HG03135 (cell line): ENCODE data around the gene SHCBP1.
A peak's percentile ranks its signal among the peaks of the same experiment; 100 is the strongest.
"Not testable (repeated sequence)": the region's sequence is repeated elsewhere in the genome, so short reads cannot be mapped to it uniquely, and the experiment has no call there.

ENCODE experiments used
- ATAC-seq: cut with Tn5 transposase; IDR thresholded peaks from one replicate; pipeline ENCODE4 v1.9.1; 2021; ENCODE audit warnings: mild to moderate bottlenecking, moderate library complexity; ENCODE audit not compliant: unreplicated experiment

SHCBP1 gene

GRCh38 chr16:46618516-46618915 lies 2.7 kb downstream of the SHCBP1 start:
- no peak for ATAC-seq

- ATAC-seq = no peak
These were observed 7.2 kb downstream of the SHCBP1 start for GRCh38 chr16:46614006-46614405.

GRCh38 chr16:46613352-46613751 lies 7.8 kb downstream of the SHCBP1 start:
- no peak for ATAC-seq

GRCh38 chr16:46612121-46612520 lies 9.1 kb downstream of the SHCBP1 start:
- ATAC-seq = peak; percentile 65

GRCh38 chr16:46607529-46607928 lies 13.7 kb downstream of the SHCBP1 start:
- no peak for ATAC-seq

DNA sequence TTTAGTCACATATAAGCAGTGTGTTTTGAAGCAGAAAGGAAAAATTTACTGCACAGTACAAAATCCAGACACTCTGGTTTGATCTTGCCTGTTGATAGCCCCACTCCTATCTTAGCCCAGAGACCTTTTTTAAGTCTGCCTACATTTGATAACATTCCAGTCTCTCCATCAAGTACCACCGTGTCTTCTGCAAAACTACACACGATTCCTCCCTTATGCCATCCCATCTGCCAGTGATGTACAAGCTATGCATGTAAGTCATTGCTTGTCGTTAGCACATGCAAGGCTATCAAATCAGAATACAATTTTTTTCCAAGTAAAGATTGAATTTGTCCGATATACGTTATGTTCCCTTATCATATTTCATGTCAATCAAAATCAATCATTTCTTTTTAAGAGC lies 14.9 kb downstream of the SHCBP1 start:
- ATAC-seq = no peak

DNA sequence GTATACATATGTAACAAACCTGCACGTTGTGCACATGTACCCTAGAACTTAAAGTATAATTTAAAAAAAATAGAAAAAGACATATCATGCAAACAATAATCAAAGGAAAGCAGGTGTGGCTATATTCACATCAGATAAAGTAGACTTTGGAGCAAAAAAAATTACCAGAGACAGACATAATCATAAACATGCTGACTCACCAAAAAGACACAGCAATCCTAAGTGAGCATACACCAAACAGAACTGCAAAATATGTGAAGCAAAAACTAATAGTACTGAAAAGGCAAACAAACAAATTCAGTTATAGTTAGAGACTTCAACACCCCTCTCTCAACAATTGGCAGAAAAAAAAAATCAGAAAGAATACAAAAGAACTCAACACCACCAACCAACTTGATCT lies 29.9 kb downstream of the SHCBP1 start:
- ATAC-seq = no peak

DNA sequence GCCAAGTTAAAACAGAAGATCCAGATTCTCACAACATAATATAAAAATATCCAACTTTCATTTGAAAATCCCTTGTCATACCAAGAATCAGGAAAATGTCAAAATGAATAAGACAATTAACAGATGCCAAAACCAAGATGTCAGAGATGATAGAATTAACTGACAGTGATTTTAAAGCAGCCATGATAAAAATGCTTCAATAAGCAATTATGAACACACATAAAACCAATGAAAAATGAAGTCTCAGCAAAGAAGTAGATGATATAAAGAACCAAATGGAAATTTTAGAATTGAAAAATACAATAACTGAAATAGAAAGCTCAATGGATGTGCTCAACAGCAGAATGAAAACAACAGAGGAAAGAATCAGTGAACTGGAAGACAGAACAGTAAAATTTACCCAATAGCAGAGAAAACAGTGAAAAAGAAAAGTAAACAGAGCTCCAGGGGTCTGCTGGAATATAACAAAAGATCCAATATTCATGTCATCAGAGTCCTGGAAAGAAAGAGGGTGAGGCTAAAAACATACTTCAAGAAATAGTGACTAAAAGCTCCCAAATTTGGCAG lies 35.1 kb downstream of the SHCBP1 start:
- no peak for ATAC-seq

- no peak for ATAC-seq
These were observed 38.1 kb downstream of the SHCBP1 start for GRCh38 chr16:46583036-46583435.

DNA sequence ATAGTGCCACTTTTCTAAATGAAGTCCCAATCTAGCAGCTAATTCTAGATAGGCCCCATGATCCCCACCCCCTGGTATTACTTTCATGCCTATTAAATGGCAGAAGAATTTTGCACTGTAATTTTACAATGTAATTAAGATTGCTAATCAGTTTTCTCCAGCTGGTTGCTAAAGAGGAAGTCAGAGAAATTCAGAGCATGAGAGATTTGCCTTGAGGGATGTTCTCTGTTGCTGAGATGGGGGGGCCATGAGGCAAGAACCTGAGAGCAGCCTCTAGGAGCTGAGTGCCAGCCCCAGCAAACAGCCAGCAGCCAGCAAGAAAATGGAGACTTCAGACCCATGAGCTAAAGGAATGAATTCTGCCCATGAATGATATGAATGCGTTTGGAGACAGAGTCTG lies 38.9 kb downstream of the SHCBP1 start:
- ATAC-seq = no peak

DNA sequence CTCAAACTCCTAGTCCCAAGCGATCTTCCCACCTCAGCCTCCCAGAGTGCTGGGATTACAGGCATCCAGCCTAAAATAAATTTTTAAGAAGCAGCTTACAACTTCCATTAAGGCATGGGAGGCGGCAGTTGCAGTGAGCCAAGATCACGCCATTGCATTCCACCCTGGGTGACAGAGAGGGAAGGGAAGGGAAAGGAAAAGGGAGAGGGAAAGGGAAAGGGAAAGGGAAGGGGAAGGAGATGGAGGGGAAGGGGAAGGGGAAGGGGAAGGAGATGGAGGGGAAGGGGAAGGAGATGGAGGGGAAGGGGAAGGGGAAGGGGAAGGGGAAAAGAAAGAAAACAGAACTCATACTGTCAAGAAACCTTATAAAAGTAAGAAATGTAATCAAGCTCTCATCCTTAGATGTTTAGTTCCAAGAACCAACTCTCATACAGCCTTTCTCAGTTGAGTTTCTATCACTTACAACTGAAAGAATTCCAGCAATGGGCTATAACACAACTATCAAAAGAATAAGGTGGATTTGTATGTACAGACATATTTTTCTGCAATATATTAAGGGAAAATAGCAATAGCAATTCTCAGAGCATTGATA lies 43.1 kb downstream of the SHCBP1 start:
- no peak for ATAC-seq

- ATAC-seq = no peak
These were observed 47.4 kb downstream of the SHCBP1 start for GRCh38 chr16:46573834-46574159.

- no peak for ATAC-seq
These were observed 48.0 kb downstream of the SHCBP1 start for GRCh38 chr16:46573008-46573833.

DNA sequence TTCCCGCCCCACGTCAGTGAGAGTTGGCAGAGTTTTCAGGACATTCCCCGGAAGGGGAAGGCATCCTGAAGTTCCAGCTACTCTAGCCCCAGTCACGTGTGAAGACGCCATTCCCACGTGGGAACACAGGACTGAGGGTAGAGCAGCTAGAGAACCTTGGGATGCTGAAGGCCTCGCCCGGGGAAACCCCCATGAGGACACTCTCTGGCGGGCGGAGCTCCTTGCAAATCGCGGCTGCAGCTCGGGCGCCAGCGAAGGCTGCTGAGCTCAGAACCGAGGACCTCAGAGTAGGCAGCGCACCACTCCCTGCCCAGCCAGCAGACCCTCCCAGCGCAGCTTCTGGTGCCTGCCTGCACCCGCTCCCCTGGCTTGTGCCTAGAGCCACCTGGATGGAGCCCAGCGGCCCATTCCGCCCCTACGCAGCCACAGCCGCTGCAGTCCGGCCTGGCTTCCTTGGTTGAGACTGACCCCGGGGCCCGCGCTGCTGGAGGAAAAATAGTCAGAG lies 51.9 kb downstream of the SHCBP1 start:
- no peak for ATAC-seq

DNA sequence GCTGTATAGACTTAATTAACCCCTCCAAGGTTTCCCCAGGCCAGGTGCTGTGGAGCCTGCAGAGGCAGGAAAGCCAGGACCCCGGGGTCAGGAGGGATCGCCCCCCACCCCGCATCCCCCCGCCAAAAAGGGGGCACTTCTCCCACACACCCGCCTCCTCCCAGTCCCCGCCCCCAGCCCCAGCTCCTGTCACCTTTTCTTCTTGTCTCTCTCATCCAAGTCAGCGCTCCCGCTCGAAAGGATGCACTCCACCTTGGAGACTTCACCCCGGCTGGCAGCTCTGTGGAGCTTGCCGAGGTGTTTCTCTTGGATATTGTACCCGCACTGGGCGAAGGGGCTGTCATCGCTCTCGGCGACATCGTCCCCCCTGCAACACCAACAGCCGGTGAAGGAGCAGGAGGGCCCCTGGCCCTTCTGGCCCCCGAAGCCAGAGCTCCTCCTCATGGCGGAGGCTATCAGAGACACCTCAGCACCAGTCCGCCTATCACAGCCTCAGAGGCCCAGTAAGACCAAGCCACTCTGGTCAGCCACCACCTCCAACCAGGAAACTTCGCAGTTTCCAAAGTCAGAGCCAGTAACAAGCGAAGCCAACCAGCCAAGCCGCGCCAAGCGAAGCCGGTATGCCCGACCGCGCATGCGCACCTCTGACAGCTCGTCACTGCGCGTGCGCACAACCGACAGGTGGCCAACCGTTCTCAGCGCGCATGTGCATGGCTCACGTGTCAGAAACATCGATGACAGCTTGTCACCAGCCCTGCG lies 52.5 kb downstream of the SHCBP1 start:
- ATAC-seq = no peak

GRCh38 chr16:46562979-46563378 lies 58.2 kb downstream of the SHCBP1 start:
- no peak for ATAC-seq

DNA sequence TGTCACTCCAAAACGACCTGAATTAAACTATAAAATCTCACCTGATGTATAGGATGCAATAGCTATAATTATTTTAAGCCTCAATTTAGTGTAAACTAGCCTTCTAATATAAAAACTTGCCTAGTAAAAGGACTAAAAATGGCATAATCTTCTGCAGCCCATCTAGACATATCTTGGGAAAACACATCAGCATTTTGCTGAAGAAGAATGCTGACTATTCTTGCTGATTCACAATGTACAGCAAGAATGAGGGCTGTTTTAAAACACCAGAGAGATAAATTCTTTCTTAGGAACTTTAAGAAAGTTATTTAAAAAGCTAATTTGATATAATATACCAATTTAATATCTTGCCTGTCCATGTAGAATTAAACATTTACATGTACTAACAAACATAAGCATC lies 63.2 kb downstream of the SHCBP1 start:
- no peak for ATAC-seq

GRCh38 chr16:46555951-46556350 lies 65.2 kb downstream of the SHCBP1 start:
- no peak for ATAC-seq

- not testable (repeated sequence) for ATAC-seq
These were observed 66.7 kb downstream of the SHCBP1 start for GRCh38 chr16:46554435-46554834.

DNA sequence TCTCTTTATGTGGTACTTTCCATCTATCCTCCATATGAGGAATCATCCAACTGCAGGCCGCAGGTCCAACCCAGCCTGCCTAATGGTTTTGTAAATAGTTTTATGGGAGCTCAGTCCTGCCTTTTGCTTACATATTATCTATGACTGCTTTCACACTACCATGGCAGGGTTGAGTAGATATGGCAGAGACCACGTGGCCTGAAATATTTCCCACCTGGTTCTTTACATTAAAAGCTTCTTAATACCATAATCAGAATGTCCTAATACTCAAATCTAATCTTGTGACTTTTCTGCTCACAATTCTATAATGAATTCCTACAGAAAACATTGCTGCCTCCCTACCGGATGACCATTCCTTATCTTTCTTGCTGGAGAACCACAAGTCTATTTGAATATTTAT lies 71.7 kb downstream of the SHCBP1 start:
- ATAC-seq = no peak
